ENCODE results near the gene SNX9. TPM values are rescaled to one million over a fixed set of nuclear protein-coding genes. Genes with fewer than 3 reads are reported as not detected.

The SNX9 gene
- total and polyA plus RNA-seq, 2 of the 8 experiments (the other 6 are each of a cell fraction or from before 2014, with no cell fraction given), result 11.8 to 23.2 TPM

DNA sequence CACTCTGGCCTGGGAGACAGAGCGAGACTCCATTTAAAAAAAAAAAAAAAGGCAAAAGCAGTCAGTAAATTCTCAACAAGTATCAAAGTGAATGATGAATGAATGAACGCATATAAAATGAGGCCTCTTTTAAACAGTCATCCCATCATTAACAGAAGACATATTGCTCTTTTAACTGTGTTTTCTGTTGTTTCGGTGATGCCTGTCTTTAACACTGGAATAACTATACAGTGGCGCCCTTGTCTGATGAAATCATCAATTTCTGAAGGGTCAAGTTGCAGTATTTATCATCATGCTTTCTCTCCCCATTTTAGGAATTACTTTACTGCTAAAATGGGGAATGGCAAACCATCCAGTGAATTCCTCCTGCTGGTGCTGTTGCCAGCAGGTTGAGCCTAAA lies 45.7 kb upstream of the SNX9 start:
- Histone ChIP-seq H2BK12ac (ENCODE audit: low read depth, low read length) (no peak overlapping the region), H3K9me3 (ENCODE audit: insufficient read depth in 2 of 2, low read depth in 1 of 2, low read length in 1 of 2) (peaks cover 0 to 4% of the 10 kb centered on the region in 2 experiments; a peak in 1 of 4 replicates), H4K20me1 (replicated peaks in 1 of 2; ENCODE audit: control insufficient read depth in 1 of 2, insufficient read depth in 2 of 2, low read length in 2 of 2) (no peaks in the 10 kb centered on the region), H4K8ac (ENCODE audit: extremely low read depth, insufficient read depth, low read length) (no peak overlapping the region), H3K36me3 (ENCODE audit: control insufficient read depth in 2 of 4, insufficient read depth in 4 of 4, low read length in 3 of 4) (no peaks in the 10 kb centered on the region; a peak in 1 of 8 replicates), H4K91ac (replicated peaks; ENCODE audit: insufficient read length, low read length) (no peak overlapping the region), H3K56ac (replicated peaks; ENCODE audit: insufficient read length, low read depth, low read length) (no peak overlapping the region), H3K79me1 (ENCODE audit: low read depth, low read length) (no peaks in the 10 kb centered on the region), H2AK5ac (ENCODE audit: low read depth, low read length) (no peak overlapping the region), H2BK15ac (ENCODE audit: low read length) (no peak overlapping the region), H3K4me1 (replicated peaks in 1 of 4; ENCODE audit: control insufficient read depth in 3 of 4, insufficient read depth in 4 of 4, low read length in 3 of 4) (peaks cover 0 to 6% (median 3%) of the 10 kb centered on the region in 4 experiments; a peak in 2 of 7 replicates), H3K9ac (replicated peaks in 1 of 4; ENCODE audit: extremely low read depth in 1 of 4, low read depth in 3 of 4, low read length in 3 of 4) (no peak overlapping the region), H3K23me2 (ENCODE audit: low read depth, low read length) (peaks cover 2% of the 10 kb centered on the region; the same call in 1 of the 2 replicates), H3K18ac (ENCODE audit: extremely low read depth, low read length) (no peak overlapping the region), H3K23ac (ENCODE audit: insufficient read length) (no peak overlapping the region), H3K4me3 (ENCODE audit: extremely low read depth in 1 of 4, insufficient read depth in 2 of 4, low read depth in 3 of 4, low read length in 4 of 4) (no peak overlapping the region), H3K14ac (ENCODE audit: insufficient read length) (no peak overlapping the region), H2BK120ac (replicated peaks; ENCODE audit: low read depth, low read length) (no peak overlapping the region), H4K5ac (ENCODE audit: insufficient read length, low read depth, low read length) (no peak overlapping the region), H3K27ac (ENCODE audit: low read depth, low read length) (no peak overlapping the region), H2BK20ac (ENCODE audit: low read length) (no peak overlapping the region), H2BK5ac (ENCODE audit: low read depth, low read length) (no peak overlapping the region), H3K79me2 (ENCODE audit: control insufficient read depth in 1 of 2, insufficient read depth in 2 of 2, low read length in 2 of 2) (no peaks in the 10 kb centered on the region), H3K4me2 (ENCODE audit: insufficient read depth in 1 of 2, low read depth in 2 of 2, low read length in 2 of 2) (no peak overlapping the region), H3K4ac (replicated peaks; ENCODE audit: insufficient read length, low read depth, low read length) (no peak overlapping the region), H3K27me3 (replicated peaks in 1 of 4; ENCODE audit: control insufficient read depth in 3 of 4, extremely low read depth in 1 of 4, insufficient read depth in 3 of 4, low read length in 3 of 4) (no peaks in the 10 kb centered on the region), H2AFZ (ENCODE audit: low read length) (no peak overlapping the region)
- no peak for TF ChIP-seq POLR2AphosphoS5 (IDR thresholded peaks at IDR 0.05; ENCODE audit: low read depth, low read length)
- TF ChIP-seq KDM5A (IDR thresholded peaks at IDR 0.05; ENCODE audit: low read length), result no peak
- TF ChIP-seq NRF1 (IDR thresholded peaks at IDR 0.05; ENCODE audit: low read depth, low read length), result no peak
- no peak for TF ChIP-seq YY1 (IDR thresholded peaks at IDR 0.05; ENCODE audit: low read depth, low read length)
- no peak for TF ChIP-seq ZNF274 (IDR thresholded peaks at IDR 0.05; ENCODE audit: borderline replicate concordance, extremely low read depth, low read length)
- TF ChIP-seq, protein P1, sequence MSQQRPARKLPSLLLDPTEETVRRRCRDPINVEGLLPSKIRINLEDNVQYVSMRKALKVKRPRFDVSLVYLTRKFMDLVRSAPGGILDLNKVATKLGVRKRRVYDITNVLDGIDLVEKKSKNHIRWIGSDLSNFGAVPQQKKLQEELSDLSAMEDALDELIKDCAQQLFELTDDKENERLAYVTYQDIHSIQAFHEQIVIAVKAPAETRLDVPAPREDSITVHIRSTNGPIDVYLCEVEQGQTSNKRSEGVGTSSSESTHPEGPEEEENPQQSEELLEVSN (IDR thresholded peaks at IDR 0.05), result no peak
- TF ChIP-seq BRCA1 (IDR thresholded peaks at IDR 0.05; ENCODE audit: low read depth, low read length), result no peak
- no peak for TF ChIP-seq CREB1 (IDR thresholded peaks at IDR 0.05)
- no peak for TF ChIP-seq FOSL1 (IDR thresholded peaks at IDR 0.05; ENCODE audit: insufficient read depth, low read depth, low read length)
- no peak for TF ChIP-seq NANOG (IDR thresholded peaks at IDR 0.05; ENCODE audit: insufficient read depth, low read depth, low read length, poor library complexity, severe bottlenecking)
- TF ChIP-seq SIRT6 (IDR thresholded peaks at IDR 0.05; ENCODE audit: low read length), result no peak
- TF ChIP-seq RBBP5 (IDR thresholded peaks at IDR 0.05; ENCODE audit: borderline replicate concordance, low read depth, low read length), result no peak
- TF ChIP-seq HDAC2 (IDR thresholded peaks at IDR 0.05; ENCODE audit: borderline replicate concordance in 1 of 2, low read depth in 2 of 2, low read length in 2 of 2), result no peak
- TF ChIP-seq POLR2A (IDR thresholded peaks at IDR 0.05; ENCODE audit: control extremely low read depth in 1 of 2, low read depth in 2 of 2, low read length in 2 of 2), result no peak
- no peak for TF ChIP-seq ASH2L (IDR thresholded peaks at IDR 0.05; ENCODE audit: low read length)
- no peak for FAIRE-seq
- no peak for DNase-seq (ENCODE audit: low read depth in 1 of 2, low spot score in 2 of 2)
- CTCF ChIA-PET (ENCODE audit: partially characterized antibody), result no interaction called here
- POLR2A ChIA-PET (ENCODE audit: partially characterized antibody), result no interaction called here
- WGBS, 2 experiments (ENCODE audit: extremely low coverage in 1 of 2, insufficient coverage in 1 of 2, insufficient read length in 1 of 2, insufficient replicate concordance in 2 of 2, low coverage in 1 of 2, low lambda C conversion rate in 2 of 2, missing lambda C conversion rate in 1 of 2), result 94% methylated on average over 3 of the region's 4 CpGs; no CpG with 5 or more reads in 1 of the 2 experiments

All from H1 (cell line).